HG02610 (cell line): ENCODE measurements around the gene TPCN1.

Experiments
- ATAC-seq: cut with Tn5 transposase; IDR thresholded peaks from one replicate; pipeline ENCODE4 v1.9.1; 2021; ENCODE audit warnings: mild to moderate bottlenecking, moderate library complexity; ENCODE audit not compliant: unreplicated experiment

TPCN1 gene

DNA sequence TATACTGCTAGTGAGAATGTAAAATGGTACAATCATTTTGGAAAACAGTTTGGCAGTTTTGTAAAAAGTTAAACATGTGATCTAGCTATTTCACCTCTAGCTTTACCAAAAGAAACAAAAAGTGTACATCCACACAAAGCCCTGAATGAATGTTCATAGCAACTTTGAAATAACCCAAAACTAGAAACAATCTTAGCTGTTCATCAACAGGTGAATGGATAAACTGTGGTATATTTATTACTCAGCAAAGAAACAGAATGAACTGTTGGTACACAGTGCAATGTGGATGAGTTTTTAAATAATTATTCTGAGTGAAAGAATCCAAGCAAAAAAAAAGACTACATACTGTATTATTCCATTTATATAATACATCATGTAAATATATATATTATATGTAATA, 36.3 kb downstream of the TPCN1 start:
- ATAC-seq: no peak

DNA sequence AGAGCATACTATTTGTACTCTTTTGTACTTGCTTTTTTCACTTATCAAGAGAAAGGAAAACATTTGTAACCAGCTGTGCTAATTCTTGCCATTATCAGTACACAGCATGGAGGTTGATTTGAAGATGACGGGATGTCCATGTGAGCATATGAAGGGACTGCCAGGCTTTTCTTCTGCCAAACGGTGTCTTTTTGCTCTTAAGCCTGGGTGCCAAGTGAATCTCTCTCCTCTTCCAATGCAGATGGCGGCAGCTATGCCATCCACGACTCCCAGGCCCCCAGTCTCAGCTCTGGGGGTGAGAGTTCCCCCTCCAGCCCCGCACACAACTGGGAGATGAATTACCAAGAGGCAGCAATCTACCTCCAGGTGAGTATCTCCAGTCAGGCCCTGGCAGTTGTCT, 38.9 kb downstream of the TPCN1 start:
- no peak for ATAC-seq

DNA sequence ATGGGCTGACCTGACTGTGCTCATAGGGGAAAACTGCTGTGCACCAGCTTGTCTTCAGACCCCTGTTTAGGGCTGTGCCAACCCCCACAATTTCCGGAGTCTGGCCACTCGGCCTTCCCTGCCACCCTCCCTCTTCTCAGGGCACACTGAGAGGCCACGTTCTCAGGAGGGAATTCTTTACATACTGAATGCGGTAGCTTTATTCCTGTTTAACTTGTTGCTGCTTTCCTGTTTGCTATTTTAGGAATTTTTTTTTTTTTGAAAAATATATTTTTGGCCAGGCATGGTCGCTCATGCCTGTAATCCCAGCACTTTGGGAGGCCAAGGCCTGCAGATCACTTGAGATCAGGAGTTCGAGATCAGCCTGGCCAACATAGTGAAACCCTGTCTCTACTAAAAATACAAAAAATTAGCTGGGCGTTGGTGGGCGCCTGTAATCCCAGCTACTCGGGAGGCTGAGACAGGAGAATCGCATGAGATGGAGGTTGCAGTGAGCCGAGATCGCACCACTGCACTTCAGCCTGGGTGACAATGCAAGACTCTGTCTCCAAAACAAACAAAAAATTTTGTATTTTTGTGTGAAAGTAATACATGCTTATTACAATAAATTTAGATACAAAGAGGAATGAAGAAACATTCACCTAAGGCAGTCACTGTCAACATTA, 39.5 kb downstream of the TPCN1 start:
- ATAC-seq: no peak

DNA sequence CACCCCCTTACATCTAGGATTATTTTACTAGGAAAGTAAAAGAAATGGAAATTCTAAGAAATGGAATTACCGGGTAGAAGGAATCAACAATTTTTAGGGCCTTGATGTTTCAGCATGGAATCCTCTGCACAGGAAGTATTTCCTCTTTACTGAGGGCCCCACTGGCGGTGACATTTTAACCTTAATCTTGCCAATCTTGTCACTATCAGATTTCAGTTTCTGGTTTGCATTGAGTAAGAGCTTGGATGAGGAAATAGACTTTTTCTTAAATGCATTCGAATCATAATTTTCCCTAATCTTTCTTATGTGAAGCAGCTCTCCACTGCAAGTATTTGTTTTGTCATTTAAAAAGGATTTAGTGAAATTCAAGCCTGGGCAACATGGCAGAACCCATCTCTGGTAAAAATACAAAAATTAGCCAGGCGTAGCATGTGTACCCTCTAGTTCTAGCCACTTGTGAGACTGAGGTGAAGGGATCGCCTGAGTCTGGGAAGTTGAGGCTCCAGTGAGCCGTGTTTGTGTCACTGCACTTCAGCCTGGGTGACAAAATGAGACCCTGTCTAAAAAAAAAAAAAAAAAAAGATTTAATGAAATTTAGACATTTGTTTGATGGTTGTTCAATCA, 40.7 kb downstream of the TPCN1 start:
- ATAC-seq: no peak

DNA sequence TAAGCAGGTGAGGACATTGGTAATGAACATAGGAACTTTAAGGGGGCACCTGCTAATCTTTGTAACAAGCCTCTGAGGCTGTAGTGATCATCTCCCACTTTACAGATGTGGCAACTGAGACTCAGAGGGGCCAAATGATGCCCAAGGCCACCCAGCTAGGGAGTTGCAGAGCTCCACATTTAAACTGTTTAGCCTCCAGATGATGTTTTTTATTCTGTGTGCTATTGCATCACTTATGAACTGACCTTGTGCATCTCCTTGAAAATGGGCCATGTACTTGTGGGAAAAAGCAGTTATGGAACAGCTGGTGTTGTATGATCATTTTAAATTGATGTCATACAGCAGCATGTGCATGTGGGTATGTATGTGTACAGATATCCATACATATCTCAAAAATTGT, 41.4 kb downstream of the TPCN1 start:
- no peak for ATAC-seq

DNA sequence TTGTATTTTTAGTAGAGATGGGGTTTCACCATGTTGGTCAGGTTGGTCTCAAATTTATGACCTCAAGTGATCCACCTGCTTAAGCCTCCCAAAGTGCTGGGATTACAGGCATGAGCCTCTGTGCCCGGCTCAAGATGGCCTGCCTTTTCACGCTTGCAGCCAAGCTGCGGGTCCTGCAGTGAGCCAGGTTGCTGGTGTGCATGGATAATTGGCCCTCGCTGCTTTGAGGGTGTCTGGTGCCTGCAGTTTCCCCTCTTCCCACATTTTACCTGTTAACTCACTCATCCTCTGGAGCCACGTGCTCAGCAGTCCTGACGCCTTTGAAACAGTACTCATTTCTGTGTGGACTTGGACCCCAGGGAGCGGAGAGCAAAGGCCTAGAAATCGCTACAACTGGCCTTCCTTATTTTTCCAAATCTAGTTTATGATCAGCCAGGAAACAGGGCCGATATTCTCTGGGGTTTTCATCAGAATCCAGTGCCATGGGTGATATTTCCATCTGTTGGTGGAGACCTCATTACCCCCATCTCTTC, 42.2 kb downstream of the TPCN1 start:
- ATAC-seq: no peak

DNA sequence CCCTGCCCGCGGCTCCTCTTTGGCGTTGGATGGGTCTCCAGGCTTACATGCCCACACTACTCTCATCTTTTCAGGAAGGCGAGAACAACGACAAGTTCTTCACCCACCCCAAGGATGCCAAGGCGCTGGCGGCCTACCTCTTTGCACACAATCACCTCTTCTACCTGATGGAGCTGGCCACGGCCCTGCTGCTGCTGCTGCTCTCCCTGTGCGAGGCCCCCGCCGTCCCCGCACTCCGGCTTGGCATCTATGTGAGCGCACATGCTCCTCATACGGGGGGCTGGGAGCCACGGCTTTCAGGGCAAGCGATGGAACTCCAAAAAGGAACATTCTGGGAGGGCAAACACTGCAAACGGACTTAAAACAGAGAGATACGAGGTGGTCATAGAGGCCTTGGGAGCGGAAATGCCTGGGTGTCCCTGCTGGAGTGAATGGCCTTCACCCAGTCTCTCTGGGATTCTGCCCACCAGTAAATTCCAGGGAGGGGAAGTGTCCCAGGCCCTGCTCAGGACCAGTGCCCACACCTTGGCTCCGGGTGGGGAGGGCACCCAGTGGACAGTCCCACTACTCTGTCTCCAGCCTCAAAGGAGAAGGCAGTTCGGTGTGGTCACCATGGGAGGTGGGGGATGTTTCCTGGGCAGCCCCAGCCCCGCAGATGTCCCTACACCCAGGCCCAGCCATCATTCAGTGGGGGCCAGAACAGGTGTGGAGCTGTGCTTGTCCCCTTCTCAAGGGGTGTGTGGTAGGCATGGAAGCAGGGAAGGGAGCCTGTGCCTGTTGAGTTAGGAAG, 45.0 kb downstream of the TPCN1 start:
- ATAC-seq: no peak

DNA sequence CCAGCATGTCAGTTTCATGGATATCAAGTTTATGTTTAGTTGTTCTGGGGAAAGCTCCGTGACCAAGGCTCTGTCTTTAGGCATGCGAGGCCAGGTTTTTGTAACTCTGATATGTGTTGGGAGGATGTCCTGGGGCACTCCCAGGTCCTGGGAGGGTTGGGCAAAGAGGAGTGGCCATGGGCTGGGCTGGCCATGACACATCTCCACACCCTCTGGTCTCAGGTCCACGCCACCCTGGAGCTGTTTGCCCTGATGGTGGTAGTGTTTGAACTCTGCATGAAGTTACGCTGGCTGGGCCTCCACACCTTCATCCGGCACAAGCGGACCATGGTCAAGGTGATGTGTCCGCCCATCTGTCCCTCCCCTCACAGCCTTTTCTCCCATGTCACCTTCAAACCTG, 46.4 kb downstream of the TPCN1 start:
- ATAC-seq: no peak

DNA sequence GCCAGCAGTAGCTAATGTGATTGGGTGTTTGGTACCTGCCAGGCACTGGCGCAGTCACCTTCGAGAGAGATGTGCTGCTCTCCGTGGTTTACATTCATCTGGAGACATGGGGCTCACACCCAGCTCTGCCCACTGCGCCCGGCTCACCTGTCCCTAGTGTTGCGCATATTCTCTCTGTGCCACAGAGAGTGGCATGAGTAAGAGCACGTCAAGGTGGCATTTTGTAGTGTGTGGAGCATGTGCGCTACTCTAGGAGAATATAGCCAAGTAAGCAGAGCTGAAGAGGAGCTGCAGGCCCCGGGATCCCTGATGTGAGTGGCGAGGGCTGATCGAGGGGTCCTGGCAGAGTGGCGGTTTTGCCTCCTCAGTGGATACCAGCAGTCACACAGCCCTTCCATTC, 46.9 kb downstream of the TPCN1 start:
- no peak for ATAC-seq

DNA sequence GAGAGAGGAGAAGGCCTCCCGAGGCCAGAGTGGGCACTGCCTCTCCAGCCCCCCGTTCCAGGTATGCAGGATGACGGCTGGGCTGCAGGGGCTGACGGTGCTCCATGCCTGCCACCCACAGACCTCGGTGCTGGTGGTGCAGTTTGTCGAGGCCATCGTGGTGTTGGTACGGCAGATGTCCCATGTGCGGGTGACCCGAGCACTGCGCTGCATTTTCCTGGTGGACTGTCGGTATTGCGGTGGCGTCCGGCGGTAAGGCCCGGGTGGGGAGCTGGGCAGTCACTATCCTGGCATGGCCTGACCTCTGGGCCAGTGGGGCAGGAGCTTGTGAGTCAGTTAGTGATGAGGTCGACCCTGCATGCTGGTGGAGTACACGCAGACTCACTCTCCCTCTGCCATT, 47.4 kb downstream of the TPCN1 start:
- ATAC-seq: no peak

DNA sequence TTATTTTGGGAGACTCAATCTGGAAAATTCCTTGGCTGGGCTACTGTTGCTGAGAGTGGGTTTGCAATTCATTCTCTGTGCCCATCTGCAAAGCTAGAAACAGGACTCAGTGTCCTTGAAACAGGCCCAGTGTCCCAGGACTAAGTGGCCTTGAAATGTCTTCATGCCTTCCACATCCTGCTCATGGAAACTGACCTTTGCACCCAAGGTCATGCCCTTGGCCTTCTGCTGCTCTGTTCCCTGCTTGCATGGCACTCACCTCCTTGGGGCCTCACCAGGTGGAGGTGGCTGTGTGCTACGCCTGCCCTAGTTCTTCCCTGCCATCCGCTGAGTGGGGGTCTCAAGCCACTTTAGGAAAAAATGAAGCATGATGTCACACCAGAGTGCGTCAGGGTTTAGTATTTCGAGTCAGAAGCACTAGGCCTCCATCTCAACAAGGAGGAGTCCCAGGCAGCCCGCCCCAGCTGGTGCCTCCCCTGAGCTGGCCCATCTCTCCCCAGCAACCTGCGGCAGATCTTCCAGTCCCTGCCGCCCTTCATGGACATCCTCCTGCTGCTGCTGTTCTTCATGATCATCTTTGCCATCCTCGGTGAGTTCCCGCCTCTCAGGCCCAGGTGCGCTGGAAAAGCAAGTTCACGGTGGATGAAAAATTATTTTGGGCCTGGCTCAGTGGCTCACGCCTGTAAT, 48.1 kb downstream of the TPCN1 start:
- no peak for ATAC-seq

DNA sequence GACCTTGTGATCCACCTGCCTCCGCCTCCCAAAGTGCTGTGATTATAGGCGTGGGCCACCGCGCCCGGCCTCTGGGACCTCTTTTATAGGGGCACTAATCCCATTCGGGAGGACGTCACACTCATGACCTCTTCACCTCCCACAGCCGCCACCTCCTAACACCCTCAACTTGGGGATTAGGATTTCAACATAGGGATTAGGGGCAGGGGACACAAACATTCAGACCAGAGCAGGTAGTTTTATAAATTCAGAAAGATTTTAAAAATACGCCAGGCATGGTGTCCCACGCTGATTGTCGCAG, 49.4 kb downstream of the TPCN1 start:
- no peak for ATAC-seq

DNA sequence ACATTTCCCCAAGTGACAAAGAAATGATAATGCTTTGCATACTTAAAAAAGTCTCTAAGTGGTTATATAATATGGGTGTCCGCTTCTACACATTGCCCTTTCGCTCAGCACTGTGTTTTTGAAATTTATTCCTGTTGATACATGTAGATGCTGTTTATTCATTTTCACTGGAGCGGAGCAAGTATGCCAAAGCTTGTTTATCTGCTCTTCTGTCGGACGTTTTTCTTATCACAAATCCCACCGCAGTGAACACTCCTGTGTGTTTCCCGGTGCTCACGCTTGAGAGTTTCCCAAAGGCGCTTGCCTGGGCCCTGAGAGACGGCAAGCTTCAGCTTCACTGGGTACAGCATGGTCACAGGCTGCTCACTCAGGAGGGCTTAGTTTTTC, 50.2 kb downstream of the TPCN1 start:
- ATAC-seq: no peak

DNA sequence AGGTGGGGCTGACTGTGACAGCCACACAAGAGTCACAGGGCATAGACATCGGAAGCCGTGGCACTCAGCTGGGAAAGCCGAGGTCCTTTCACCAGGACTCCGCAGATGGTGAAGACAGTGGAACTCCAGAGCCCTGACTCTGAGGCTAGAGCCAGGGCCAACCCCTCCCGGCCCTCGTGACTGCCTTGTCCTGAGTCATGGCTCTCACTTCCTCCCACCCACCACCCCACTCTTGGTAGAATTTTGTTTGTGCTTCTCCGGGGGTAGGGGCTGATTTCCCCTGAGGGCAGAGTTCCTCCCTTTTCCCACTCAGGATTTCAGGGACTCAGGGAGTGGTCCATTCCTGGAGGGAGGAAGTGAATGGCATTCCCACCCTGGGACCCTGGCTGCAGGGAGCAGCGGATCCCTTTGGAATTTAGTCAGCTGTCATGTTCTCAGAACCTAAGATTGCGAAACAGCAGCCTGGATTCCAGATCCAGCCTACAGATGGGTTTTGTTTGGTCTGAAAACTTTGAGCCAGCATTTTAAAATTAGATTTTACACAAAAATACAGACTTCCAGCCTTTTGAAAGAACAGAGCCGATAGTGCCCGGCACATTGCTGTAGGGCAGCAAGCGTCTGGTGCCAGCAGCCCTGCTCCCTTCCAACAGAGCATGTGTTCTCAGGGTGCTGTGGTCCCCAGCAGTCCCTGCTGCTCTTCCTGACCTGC, 50.7 kb downstream of the TPCN1 start:
- no peak for ATAC-seq

DNA sequence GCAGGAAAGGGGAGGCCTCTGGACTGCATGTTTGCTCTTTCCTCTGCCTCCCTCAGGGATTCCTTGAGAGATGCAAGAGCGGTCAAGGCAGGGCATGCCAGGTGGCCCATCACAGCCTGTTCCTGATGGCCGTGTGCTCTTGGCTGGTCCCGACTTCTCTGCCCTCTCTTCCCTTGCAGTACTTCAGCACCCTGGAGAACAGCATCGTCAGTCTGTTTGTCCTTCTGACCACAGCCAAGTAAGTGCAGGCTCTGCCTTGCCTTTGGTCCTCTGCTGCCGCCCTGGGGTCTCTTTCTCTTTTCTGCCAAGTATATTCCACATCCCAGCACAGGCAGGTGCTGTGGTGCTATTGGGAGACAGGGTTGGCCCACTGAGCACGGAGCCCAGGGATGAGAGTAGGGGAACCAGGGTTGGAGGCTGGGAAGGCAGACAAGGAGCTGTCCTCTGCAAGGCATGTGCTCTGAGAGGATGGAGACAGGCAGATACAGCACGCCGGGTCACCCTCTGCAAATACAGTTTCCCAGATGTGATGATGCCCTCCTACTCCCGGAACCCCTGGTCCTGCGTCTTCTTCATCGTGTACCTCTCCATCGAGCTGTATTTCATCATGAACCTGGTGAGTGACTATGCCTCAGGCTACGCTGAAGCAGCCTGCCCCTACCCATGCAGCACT, 51.9 kb downstream of the TPCN1 start:
- ATAC-seq: no peak

DNA sequence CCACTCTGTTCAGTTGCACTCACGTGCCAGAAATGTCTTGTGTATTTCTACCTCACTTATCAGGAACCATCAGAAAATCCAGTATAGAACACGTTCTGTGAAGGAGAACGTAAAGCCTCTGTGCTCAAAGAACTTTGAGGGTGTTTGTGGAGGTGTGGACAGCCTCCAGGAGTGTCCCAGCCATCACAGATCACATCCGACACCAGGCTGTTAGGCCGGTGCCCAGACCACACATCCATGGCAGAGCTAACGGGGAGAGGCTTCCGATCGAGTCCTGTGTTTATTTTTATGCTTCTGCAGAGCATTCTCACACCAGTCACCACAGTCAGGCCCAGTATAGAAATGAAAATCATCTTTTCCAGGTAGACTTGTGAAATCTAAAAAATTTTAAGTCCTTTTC, 53.6 kb downstream of the TPCN1 start:
- no peak for ATAC-seq

DNA sequence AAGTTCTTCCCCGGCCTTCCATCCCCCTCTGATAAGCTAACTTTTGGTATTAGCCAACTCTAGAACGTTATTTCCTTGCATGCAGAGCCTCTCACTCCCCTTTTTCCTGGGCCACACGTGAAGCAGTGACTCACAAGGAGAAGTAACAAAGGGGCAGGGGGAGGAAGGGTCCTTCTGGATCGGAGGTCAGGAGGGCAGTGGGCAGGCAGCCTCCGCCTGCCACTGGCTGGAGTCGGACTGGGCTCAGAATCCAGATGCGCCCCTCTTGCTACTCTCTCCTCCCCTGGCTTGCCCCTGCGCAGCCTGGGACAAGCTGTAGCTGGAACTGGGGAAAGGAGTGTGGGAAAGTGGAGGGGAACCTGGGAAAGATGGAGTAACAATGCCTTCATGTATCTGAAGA, 55.0 kb downstream of the TPCN1 start:
- ATAC-seq: no peak

DNA sequence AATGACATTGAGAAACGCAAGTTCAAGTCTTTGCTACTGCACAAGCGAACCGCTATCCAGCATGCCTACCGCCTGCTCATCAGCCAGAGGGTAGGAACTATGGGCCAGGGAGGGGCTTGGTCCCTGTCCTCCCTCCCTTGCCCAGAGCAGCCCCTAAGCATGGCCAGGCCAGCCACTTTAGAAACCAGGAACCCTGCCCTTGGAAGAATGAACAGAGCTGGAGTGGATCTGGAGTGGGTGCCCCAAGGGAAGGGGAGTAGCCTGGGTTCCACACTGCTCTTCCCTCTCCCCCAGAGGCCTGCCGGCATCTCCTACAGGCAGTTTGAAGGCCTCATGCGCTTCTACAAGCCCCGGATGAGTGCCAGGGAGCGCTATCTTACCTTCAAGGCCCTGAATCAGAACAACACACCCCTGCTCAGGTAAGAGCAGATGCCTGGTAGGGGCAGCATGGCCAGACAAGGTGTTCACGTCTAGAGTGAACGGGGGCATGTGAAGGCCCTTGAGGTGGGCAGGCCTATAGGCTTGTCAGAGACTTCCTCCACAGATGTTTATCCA, 55.8 kb downstream of the TPCN1 start:
- no peak for ATAC-seq

DNA sequence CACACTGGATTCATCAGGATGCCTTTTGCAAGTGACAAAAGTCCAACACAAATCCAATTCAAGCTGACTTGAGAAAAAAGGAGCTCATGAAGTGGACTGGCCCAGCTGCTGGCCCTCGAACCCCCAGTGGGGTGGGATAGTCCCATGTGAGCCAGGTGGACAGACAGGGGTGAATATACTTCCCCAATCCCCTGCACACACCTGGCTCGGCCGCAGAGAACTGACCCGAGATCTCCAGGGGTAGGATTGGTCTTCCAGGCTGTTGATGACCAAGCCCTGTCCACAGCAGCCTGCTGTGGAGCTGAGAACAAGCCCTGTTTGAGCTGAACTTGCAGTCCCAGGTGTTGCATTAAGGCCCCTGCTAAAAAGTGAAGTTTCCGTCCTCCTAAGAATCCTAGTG, 56.2 kb downstream of the TPCN1 start:
- no peak for ATAC-seq

DNA sequence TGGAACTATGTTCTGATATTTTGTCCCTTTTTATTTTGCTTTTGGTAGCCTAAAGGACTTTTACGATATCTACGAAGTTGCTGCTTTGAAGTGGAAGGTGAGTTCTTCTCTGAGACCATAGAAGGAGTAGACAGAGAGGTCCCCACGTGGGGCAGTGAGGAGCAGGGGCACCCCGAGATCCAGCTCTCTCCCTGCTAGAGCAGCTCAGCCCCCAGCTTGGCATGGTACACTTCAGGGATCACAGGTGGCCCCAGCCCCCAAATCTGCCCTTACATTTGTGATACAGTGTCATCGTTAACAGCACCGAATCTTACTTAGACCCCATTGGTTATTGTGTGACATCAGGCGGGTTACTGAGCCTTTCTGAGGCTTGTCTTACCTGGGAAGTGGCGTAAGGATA, 56.9 kb downstream of the TPCN1 start:
- no peak for ATAC-seq
